ENCODE measurements around the gene GTPBP2.

The GTPBP2 gene

DNA sequence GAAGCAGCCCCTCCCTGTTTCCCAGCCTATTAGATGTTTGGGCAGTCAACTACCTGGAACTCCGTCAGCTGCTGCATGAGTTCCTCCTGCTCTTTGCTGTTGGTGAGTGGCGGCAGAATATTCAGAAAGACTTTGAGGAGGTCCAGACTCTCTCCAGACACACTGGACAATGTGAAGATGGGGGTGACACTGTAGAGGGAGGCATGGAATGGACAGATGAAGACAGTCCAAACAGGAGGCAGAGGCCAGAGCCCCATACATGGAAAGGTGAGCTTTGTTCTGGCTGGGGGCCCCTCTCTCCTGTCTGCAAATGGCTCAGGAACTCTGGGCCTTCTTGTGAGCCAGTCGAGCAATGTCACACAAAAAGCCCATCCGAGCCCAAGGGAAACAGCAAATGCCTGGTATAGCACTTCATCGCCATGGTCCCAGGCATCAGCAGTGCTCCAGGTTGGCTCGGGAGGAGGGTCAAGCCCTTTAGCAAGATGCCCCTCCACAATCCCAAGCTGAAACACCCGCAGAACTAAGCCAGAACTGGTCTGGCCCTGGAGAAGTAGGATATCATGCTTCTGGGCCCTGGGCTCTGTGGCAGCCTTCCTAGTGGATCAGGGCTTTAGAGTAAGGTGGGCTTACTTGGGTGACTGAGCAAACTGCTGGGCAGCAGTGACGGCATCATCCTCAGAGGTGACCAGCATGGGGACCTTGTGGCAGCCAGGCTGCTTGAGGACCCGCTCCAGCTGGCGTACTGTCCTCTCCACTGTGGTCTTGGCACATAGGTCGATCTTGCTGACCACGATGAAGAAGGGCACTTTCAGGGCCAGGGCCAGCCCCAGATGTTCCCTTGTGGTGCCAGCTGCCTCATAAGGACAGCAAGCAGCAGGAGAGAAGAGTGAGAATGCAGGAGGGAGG lies 4.9 kb downstream of the GTPBP2 start:
- TF ChIP-seq CTCF (IDR thresholded peaks at IDR 0.05) = no peak

GRCh38 chr6:43622541-43622940 lies 6.5 kb downstream of the GTPBP2 start:
- TF ChIP-seq CTCF (IDR thresholded peaks at IDR 0.05) = no peak

GRCh38 chr6:43621836-43622180 lies 7.3 kb downstream of the GTPBP2 start:
- TF ChIP-seq CTCF (IDR thresholded peaks at IDR 0.05) = no peak

GRCh38 chr6:43621078-43621835 lies 7.8 kb downstream of the GTPBP2 start:
- no peak for TF ChIP-seq CTCF (IDR thresholded peaks at IDR 0.05)

GRCh38 chr6:43616725-43617472 lies 12.2 kb downstream of the GTPBP2 start:
- no peak for TF ChIP-seq CTCF (IDR thresholded peaks at IDR 0.05)

GRCh38 chr6:43614396-43614730 lies 14.7 kb downstream of the GTPBP2 start:
- no peak for TF ChIP-seq CTCF (IDR thresholded peaks at IDR 0.05)

- no peak for TF ChIP-seq CTCF (IDR thresholded peaks at IDR 0.05)
These were observed 15.2 kb downstream of the GTPBP2 start for GRCh38 chr6:43613721-43614395.

Data from LNCAP (cell line).